GM23338 (cell line): ENCODE results near the gene ESPL1.

Source experiments
- EZH2 ChIP-seq: fragments of 200-600 bp; sonication (generic); IDR thresholded peaks from one replicate; pipeline ENCODE4 v1.8.0; 2017; ENCODE audit warnings: antibody characterized with exemption, mild to moderate bottlenecking, low read depth; ENCODE audit not compliant: unreplicated experiment
- JUNB ChIP-seq: IDR thresholded peaks from one replicate; pipeline ENCODE4 v1.6.1; 2016; ENCODE audit warnings: antibody characterized with exemption; ENCODE audit not compliant: unreplicated experiment
- REST ChIP-seq: IDR thresholded peaks from one replicate; pipeline ENCODE4 v1.6.1; 2018; ENCODE audit warnings: antibody characterized with exemption; ENCODE audit not compliant: unreplicated experiment
- TF ChIP-seq, protein P1 (sequence below), 2 experiments: fragments of 200-600 bp in 1 of 2; sonication (generic) in 1 of 2; conservative IDR thresholded peaks; 2 replicates each; pipeline versions ENCODE4 v1.5.1 to v1.6.1; 2016 to 2017; ENCODE audit warnings: antibody characterized with exemption in 2 of 2, low read depth in 2 of 2, mild to moderate bottlenecking in 2 of 2, moderate library complexity in 1 of 2

- TF ChIP-seq, protein P1, sequence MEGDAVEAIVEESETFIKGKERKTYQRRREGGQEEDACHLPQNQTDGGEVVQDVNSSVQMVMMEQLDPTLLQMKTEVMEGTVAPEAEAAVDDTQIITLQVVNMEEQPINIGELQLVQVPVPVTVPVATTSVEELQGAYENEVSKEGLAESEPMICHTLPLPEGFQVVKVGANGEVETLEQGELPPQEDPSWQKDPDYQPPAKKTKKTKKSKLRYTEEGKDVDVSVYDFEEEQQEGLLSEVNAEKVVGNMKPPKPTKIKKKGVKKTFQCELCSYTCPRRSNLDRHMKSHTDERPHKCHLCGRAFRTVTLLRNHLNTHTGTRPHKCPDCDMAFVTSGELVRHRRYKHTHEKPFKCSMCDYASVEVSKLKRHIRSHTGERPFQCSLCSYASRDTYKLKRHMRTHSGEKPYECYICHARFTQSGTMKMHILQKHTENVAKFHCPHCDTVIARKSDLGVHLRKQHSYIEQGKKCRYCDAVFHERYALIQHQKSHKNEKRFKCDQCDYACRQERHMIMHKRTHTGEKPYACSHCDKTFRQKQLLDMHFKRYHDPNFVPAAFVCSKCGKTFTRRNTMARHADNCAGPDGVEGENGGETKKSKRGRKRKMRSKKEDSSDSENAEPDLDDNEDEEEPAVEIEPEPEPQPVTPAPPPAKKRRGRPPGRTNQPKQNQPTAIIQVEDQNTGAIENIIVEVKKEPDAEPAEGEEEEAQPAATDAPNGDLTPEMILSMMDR (conservative IDR thresholded peaks at IDR 0.05; ENCODE audit: low read depth in 2 of 2): peak; percentile 41 to 42
- no peak for TF ChIP-seq EZH2
- TF ChIP-seq JUNB: no peak
- no peak for TF ChIP-seq REST
Measured at GRCh38 chr12:53224061-53224896, 43.8 kb upstream of the ESPL1 start.
